Activated naive CD4-positive, alpha-beta T cell treated with anti-CD3 and anti-CD28 coated beads, Interleukin-2, amount 10 ng/mL, durations not matched to agents 5 hours and 36 hours (primary cell): ENCODE results near the gene DMP1. TPM values are rescaled to one million over a fixed set of nuclear protein-coding genes. Genes with fewer than 3 reads are reported as not detected.

ENCODE experiments used
- total RNA-seq, 2 experiments: library from RNA; stranded (reverse); gene quantifications; one replicate each; pipeline ENCODE4 v1.2.3, GENCODE V29; 2021

Gene DMP1
- total RNA-seq: not detected

DNA sequence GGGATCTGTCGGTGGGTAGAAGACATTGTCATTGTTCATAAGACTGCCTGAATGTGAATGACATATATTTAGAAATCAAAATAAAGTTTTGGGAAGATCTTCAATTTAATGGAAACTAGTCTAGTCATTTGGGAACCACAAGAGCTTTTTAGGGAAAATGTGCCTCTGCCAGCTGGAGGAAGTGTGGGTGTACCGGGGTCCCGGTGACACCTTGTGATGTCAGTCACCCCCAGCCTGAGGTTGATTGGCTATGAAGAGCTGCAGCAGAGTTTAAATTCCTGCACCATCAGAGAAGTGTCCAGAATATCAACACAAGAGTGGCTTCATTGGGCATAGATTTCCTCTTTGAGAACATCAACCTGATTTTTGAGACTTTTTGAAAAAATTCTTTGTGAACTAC is at the start of gene DMP1:
Gene DMP1, plus strand, starts transcription at position 301 of the 400 bp plus-strand sequence. CDS start 6,213 bp downstream, outside the sequence.

GRCh38 chr4:87608229-87608628 is 41.9 kb upstream of the DMP1 start, which contains the start of gene DSPP:
Gene DSPP, plus strand, starts transcription at chr4:87608529. Its CDS starts 2,380 bp downstream, at chr4:87610909.

Other genes with a start within 250 kb of the DMP1 start
- 1 to 10 TPM; 8.9 to 9.2 TPM for gene NUDT9, start 227.7 kb upstream of the DMP1 start, total RNA-seq
- gene SPARCL1, start 120.9 kb upstream of the DMP1 start, total RNA-seq: not detected
- gene DSPP, start 41.8 kb upstream of the DMP1 start, total RNA-seq: not detected
- not detected for gene IBSP, start 149.3 kb downstream of the DMP1 start, total RNA-seq
- not detected for gene MEPE, start 182.7 kb downstream of the DMP1 start, total RNA-seq